NB4 (cell line): ENCODE data around the gene ESR2.

Experiments
- CTCF ChIP-seq: IDR thresholded peaks from one replicate; pipeline ENCODE4 v1.5.1; 2012; ENCODE audit warnings: low read depth, low read length
- MAX ChIP-seq: IDR thresholded peaks from 2 replicates; pipeline ENCODE4 v1.6.1; 2011; ENCODE audit warnings: low read depth, low read length
- POLR2A ChIP-seq: IDR thresholded peaks from 2 replicates; pipeline ENCODE4 v1.6.1; 2011; ENCODE audit warnings: mild to moderate bottlenecking; ENCODE audit not compliant: insufficient read length; ENCODE audit errors: extremely low read depth

GRCh38 chr14:64213086-64213485 lies 81.1 kb downstream of the ESR2 start:
- TF ChIP-seq CTCF: no peak
- no peak for TF ChIP-seq POLR2A
- TF ChIP-seq MAX: no peak
